Peyer's patch (tissue), 4 donors: ENCODE measurements around the gene MPHOSPH8.
"Not testable (repeated sequence)": the region's sequence is repeated elsewhere in the genome, so short reads cannot be mapped to it uniquely, and the experiment has no call there.

Source experiments
- CTCF ChIP-seq, 6 experiments: fragments of 450-650 bp in 4 of 6; fragments of 200-600 bp in 2 of 6; sonication (generic) in 1 of 6; IDR thresholded peaks; one replicate each; pipeline ENCODE4 v1.5.1; 2017 to 2019; ENCODE audit warnings: antibody characterized with exemption in 6 of 6, mild to moderate bottlenecking in 3 of 6, moderate library complexity in 1 of 6
- POLR2A ChIP-seq, 2 donors: fragments of 450-650 bp; IDR thresholded peaks; one replicate each; pipeline ENCODE4 v1.5.1; 2017; ENCODE audit warnings: antibody characterized with exemption in 2 of 2, mild to moderate bottlenecking in 2 of 2, moderate library complexity in 2 of 2

- TF ChIP-seq CTCF, POLR2A (IDR thresholded peaks at IDR 0.05): not testable (repeated sequence)
Observed at GRCh38 chr13:19691447-19691846, 58.0 kb downstream of the MPHOSPH8 start.
